ENCODE measurements around the gene IPO4.

- no peak for TF ChIP-seq POLR2A (IDR thresholded peaks at IDR 0.05)
- TF ChIP-seq CTCF (IDR thresholded peaks at IDR 0.05): no peak
These were observed 50.9 kb downstream of the IPO4 start for GRCh38 chr14:24137529-24138395.
